CD14-positive monocyte (primary cell): Measurements from ENCODE around the gene PYGB. TPM values are rescaled to one million over a fixed set of nuclear protein-coding genes. Genes with fewer than 3 reads are reported as not detected.

ENCODE experiments used
- DNase-seq, 3 donors: peaks; one replicate each; pipeline ENCODE4 v3.0.0-alpha.2; 2011 to 2022
- H2AFZ ChIP-seq: 2 replicates; pipeline ENCODE4 v1.6.0; 2012; ENCODE audit warnings: mild to moderate bottlenecking, low read depth, low read length, inconsistent platforms; ENCODE audit not compliant: insufficient read depth, poor library complexity, severe bottlenecking
- H3K27ac ChIP-seq, 2 donors: 1 replicate in 1 of 2; 2 replicates in 1 of 2; pipeline ENCODE4 v1.5.1; 2012 to 2013; ENCODE audit warnings: low read length in 2 of 2, control low read depth in 1 of 2, inconsistent platforms in 1 of 2, low read depth in 1 of 2, mild to moderate bottlenecking in 1 of 2
- H3K27me3 ChIP-seq, 2 donors: one replicate each; pipeline versions ENCODE4 v1.6.0 to v1.6.1; 2011 to 2013; ENCODE audit warnings: low read length in 2 of 2; ENCODE audit not compliant: control insufficient read depth in 2 of 2, insufficient read depth in 2 of 2
- H3K36me3 ChIP-seq, 2 donors: replicated peaks in 1 of 2; 1 replicate in 1 of 2; 2 replicates in 1 of 2; pipeline versions ENCODE4 v1.5.1 to v1.6.1; 2012 to 2013; ENCODE audit warnings: low read length in 2 of 2, control low read depth in 1 of 2, inconsistent platforms in 1 of 2, mild to moderate bottlenecking in 1 of 2; ENCODE audit not compliant: insufficient read depth in 2 of 2, control insufficient read depth in 1 of 2
- H3K4me1 ChIP-seq, 2 donors: 1 replicate in 1 of 2; 2 replicates in 1 of 2; pipeline versions ENCODE4 v1.5.1 to v1.6.1; 2012 to 2013; ENCODE audit warnings: low read length in 2 of 2, control low read depth in 1 of 2, inconsistent platforms in 1 of 2, mild to moderate bottlenecking in 1 of 2, moderate library complexity in 1 of 2; ENCODE audit not compliant: insufficient read depth in 2 of 2, control insufficient read depth in 1 of 2
- H3K4me2 ChIP-seq: replicated peaks from 2 replicates; pipeline ENCODE3; 2012; ENCODE audit warnings: low read length, moderate library complexity, mild to moderate bottlenecking; ENCODE audit not compliant: poor library complexity, severe bottlenecking; ENCODE audit errors: extremely low read depth
- H3K4me3 ChIP-seq, 3 experiments: fragments of 200-600 bp in 1 of 3; sonication (generic) in 1 of 3; replicated peaks in 1 of 3; 1 replicate in 2 of 3; 2 replicates in 1 of 3; pipeline ENCODE4 v1.5.1; 2011 to 2013; ENCODE audit warnings: low read length in 3 of 3, mild to moderate bottlenecking in 3 of 3, control low read depth in 2 of 3, low read depth in 2 of 3, inconsistent platforms in 1 of 3, moderate library complexity in 1 of 3
- H3K79me2 ChIP-seq: 2 replicates; pipeline ENCODE4 v1.6.0; 2012; ENCODE audit warnings: mild to moderate bottlenecking, control low read depth, inconsistent platforms, low read length, moderate library complexity; ENCODE audit not compliant: insufficient read depth
- H3K9ac ChIP-seq: 2 replicates; pipeline ENCODE4 v1.6.0; 2017; ENCODE audit warnings: low read length, mild to moderate bottlenecking; ENCODE audit not compliant: insufficient read depth, poor library complexity, severe bottlenecking
- H3K9me3 ChIP-seq, 2 donors: replicated peaks in 1 of 2; 1 replicate in 1 of 2; 2 replicates in 1 of 2; pipeline versions ENCODE4 v1.5.1 to v1.6.1; 2012 to 2013; ENCODE audit warnings: low read length in 2 of 2, control low read depth in 1 of 2; ENCODE audit not compliant: control insufficient read depth in 1 of 2, insufficient read depth in 1 of 2
- H4K20me1 ChIP-seq: 2 replicates; pipeline ENCODE4 v1.6.0; 2012; ENCODE audit warnings: mild to moderate bottlenecking, low read length, control low read depth, moderate library complexity; ENCODE audit not compliant: insufficient read depth
- H3K27ac Mint-ChIP-seq, 7 donors: one replicate each; pipeline ENCODE4 v1.8.0; 2020; ENCODE audit warnings: mild to moderate bottlenecking in 7 of 7, mixed read lengths in 7 of 7, moderate library complexity in 6 of 7, inconsistent platforms in 2 of 7
- H3K27me3 Mint-ChIP-seq, 3 donors: one replicate each; pipeline ENCODE4 v1.8.0; 2021 to 2022; ENCODE audit warnings: low read depth in 3 of 3, mild to moderate bottlenecking in 3 of 3, mixed read lengths in 3 of 3, moderate library complexity in 3 of 3, inconsistent platforms in 1 of 3
- H3K36me3 Mint-ChIP-seq, 2 donors: one replicate each; pipeline ENCODE4 v1.8.0; 2020; ENCODE audit warnings: mixed read lengths in 2 of 2, inconsistent platforms in 1 of 2, mild to moderate bottlenecking in 1 of 2
- H3K4me1 Mint-ChIP-seq: one replicate; pipeline ENCODE4 v1.8.0; 2020; ENCODE audit warnings: mild to moderate bottlenecking, mixed read lengths
- H3K4me3 Mint-ChIP-seq, 2 donors: one replicate each; pipeline ENCODE4 v1.8.0; 2020; ENCODE audit warnings: mild to moderate bottlenecking in 2 of 2, mixed read lengths in 2 of 2, moderate library complexity in 1 of 2
- H3K9me3 Mint-ChIP-seq, 7 donors: one replicate each; pipeline ENCODE4 v1.8.0; 2020 to 2022; ENCODE audit warnings: mixed read lengths in 7 of 7, mild to moderate bottlenecking in 6 of 7, moderate library complexity in 6 of 7, inconsistent platforms in 2 of 7
- CTCF ChIP-seq: fragments of 200-600 bp; IDR thresholded peaks from one replicate; pipeline ENCODE4 v1.8.0; 2022; ENCODE audit warnings: antibody characterized with exemption, mild to moderate bottlenecking
- WGBS: methylation state at CpG from one replicate; pipeline ENCODE4 v1.1.5; 2013; ENCODE audit warnings: missing lambda C conversion rate; ENCODE audit not compliant: insufficient coverage; 5-methylcytosine and 5-hydroxymethylcytosine counted together
- intact Hi-C, 2 donors: fragments of 100-400 bp; cut with micrococcal nuclease; formaldehyde crosslinking; loops; one replicate each; pipeline versions ENCODE4 v1.15.0 to v1.15.1; 2023
- polyA plus RNA-seq, 3 donors: library from polyadenylated mRNA; depleted of rRNA in 1 of 3; unstranded in 2 of 3; stranded (reverse) in 1 of 3; fragments of 300-500 nt in 2 of 3; fragments of >200 nt in 1 of 3; fragmentation: Illumina TruSeq in 2 of 3; gene quantifications; 1 replicate in 2 of 3; 2 replicates in 1 of 3; pipeline ENCODE4 v1.2.3, GENCODE V29; 2012 to 2021

PYGB gene
- polyA plus RNA-seq, 3 donors: 26.6 to 33.2 (median 26.7) TPM

- H3K36me3 Mint-ChIP-seq: peaks cover 72 to 94% of the 10 kb centered on the region in 2 donors
- H3K79me2 ChIP-seq: no peaks in the 10 kb centered on the region
- H3K4me1 ChIP-seq: no peaks in the 10 kb centered on the region
- H3K9me3 ChIP-seq: no peaks in the 10 kb centered on the region
- no peak overlapping the region for H3K9ac ChIP-seq
- H3K4me3 ChIP-seq: no peak overlapping the region
- H3K4me1 Mint-ChIP-seq: no peaks in the 10 kb centered on the region
- no peaks in the 10 kb centered on the region for H3K27me3 ChIP-seq
- peaks cover 0 to 2% (median 0%) of the 10 kb centered on the region in 3 donors for H3K27me3 Mint-ChIP-seq
- H2AFZ ChIP-seq: no peak overlapping the region
- H3K9me3 Mint-ChIP-seq: no peaks in the 10 kb centered on the region
- no peak for DNase-seq
- TF ChIP-seq CTCF: no peak
- H3K27ac Mint-ChIP-seq: peak overlapping the region in 2 of 7 donors; percentile 31 to 49
- H3K27ac ChIP-seq: no peak overlapping the region
- no CpG with 5 or more reads among the region's 7 CpGs for WGBS
- peaks cover 83 to 99% of the 10 kb centered on the region in 2 donors for H3K36me3 ChIP-seq
- no peak overlapping the region for H3K4me2 ChIP-seq
- H4K20me1 ChIP-seq: no peaks in the 10 kb centered on the region
- H3K4me3 Mint-ChIP-seq: no peak overlapping the region
- intact Hi-C loops: no loop called here
Measured at GRCh38 chr20:25214426-25214790, 33.5 kb upstream of the PYGB start.

- Histone ChIP-seq H3K27me3 (no peaks in the 10 kb centered on the region), H3K27ac (no peak overlapping the region), H2AFZ (no peak overlapping the region), H3K4me2 (no peak overlapping the region), H4K20me1 (no peaks in the 10 kb centered on the region), H3K9ac (no peak overlapping the region), H3K4me1 (no peaks in the 10 kb centered on the region), H3K79me2 (no peaks in the 10 kb centered on the region), H3K4me3 (no peak overlapping the region), H3K9me3 (no peaks in the 10 kb centered on the region), H3K36me3 (peaks cover 81 to 100% of the 10 kb centered on the region in 2 donors)
- intact Hi-C loops: no loop called here
- no peaks in the 10 kb centered on the region for H3K9me3 Mint-ChIP-seq
- no peak for TF ChIP-seq CTCF
- H3K4me1 Mint-ChIP-seq: no peaks in the 10 kb centered on the region
- DNase-seq: no peak
- H3K36me3 Mint-ChIP-seq: peaks cover 71 to 95% of the 10 kb centered on the region in 2 donors
- peaks cover 0 to 2% (median 0%) of the 10 kb centered on the region in 3 donors for H3K27me3 Mint-ChIP-seq
- H3K4me3 Mint-ChIP-seq: no peak overlapping the region
- H3K27ac Mint-ChIP-seq: no peak overlapping the region
- 92% methylated on average over 4 of the region's 7 CpGs for WGBS
Measured at GRCh38 chr20:25214819-25215218, 33.1 kb upstream of the PYGB start.
